Vagina (tissue), 2 donors: ENCODE results near the gene TYW1.
"Not testable (repeated sequence)": the region's sequence is repeated elsewhere in the genome, so short reads cannot be mapped to it uniquely, and the experiment has no call there.

Experiments used
- CTCF ChIP-seq, 3 experiments: fragments of 450-650 bp in 2 of 3; fragments of 200-600 bp in 1 of 3; sonication (generic) in 1 of 3; IDR thresholded peaks; one replicate each; pipeline ENCODE4 v1.5.1; 2017 to 2019; ENCODE audit warnings: antibody characterized with exemption in 3 of 3, mild to moderate bottlenecking in 2 of 3, moderate library complexity in 2 of 3
- POLR2A ChIP-seq, 2 donors: fragments of 450-650 bp; IDR thresholded peaks; one replicate each; pipeline ENCODE4 v1.6.1; 2017; ENCODE audit warnings: antibody characterized with exemption in 2 of 2, mild to moderate bottlenecking in 2 of 2, moderate library complexity in 2 of 2
- POLR2AphosphoS5 ChIP-seq, 2 donors: sonication (generic); formaldehyde crosslinking; IDR thresholded peaks; one replicate each; pipeline ENCODE4 v1.9.0; 2017; ENCODE audit warnings: antibody characterized with exemption in 2 of 2, mild to moderate bottlenecking in 2 of 2, low read depth in 1 of 2; ENCODE audit not compliant: insufficient read depth in 1 of 2

- not testable (repeated sequence) for TF ChIP-seq CTCF (IDR thresholded peaks at IDR 0.05); POLR2AphosphoS5 (IDR thresholded peaks at IDR 0.05; ENCODE audit: insufficient read depth in 1 of 2, low read depth in 1 of 2); POLR2A (IDR thresholded peaks at IDR 0.05)
These were observed 55.5 kb downstream of the TYW1 start for GRCh38 chr7:67052161-67052560.
